Myocyte (in vitro differentiated cells): Measurements from ENCODE around the gene EPHX1. TPM values are rescaled to one million over a fixed set of nuclear protein-coding genes. Genes with fewer than 3 reads are reported as not detected.
"Not testable (repeated sequence)": the region's sequence is repeated elsewhere in the genome, so short reads cannot be mapped to it uniquely, and the experiment has no call there.

ENCODE experiments used
- DNase-seq: peaks from one replicate; pipeline ENCODE4 v3.0.0-alpha.2; 2012; ENCODE audit warnings: low read depth
- total RNA-seq: library from RNA; depleted of rRNA; stranded (reverse); fragments of >200 nt; gene quantifications from 2 replicates; pipeline ENCODE4 v1.2.3, GENCODE V29; 2014

Gene EPHX1
- total RNA-seq, 1 donor from 2014 or later: 24.1 TPM

DNA sequence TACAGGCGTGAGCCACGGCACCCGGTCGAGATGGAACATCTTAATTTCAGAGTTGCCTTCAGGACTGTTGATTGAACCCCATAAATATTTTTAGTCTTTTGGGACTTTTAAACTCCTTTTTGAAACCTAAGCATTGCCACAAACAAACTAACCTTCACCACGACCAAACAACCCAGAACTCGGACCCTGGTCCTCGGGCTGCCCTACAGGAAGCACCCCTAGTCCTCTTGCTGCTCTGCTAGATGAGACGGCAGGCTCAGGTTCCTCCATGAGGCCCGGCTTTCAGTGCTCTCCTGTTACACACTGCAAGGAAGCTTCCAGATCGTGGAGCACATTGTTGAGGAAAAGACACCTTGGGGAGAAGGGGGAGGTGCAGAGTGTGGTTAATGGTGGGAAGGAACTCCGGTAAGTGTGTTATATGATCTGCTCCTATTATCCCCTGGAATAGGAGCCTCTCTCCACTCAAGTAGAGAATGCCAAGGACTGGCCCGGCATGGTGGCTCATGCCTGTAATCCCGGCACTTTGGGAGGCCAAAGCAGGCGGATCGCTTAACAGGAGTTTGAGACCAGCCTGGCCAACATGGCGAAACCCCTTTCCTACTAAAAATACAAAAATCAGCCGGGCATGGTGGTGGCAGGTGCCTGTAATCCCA is 5.7 kb downstream of the EPHX1 start:
- peak; percentile 32 for DNase-seq

DNA sequence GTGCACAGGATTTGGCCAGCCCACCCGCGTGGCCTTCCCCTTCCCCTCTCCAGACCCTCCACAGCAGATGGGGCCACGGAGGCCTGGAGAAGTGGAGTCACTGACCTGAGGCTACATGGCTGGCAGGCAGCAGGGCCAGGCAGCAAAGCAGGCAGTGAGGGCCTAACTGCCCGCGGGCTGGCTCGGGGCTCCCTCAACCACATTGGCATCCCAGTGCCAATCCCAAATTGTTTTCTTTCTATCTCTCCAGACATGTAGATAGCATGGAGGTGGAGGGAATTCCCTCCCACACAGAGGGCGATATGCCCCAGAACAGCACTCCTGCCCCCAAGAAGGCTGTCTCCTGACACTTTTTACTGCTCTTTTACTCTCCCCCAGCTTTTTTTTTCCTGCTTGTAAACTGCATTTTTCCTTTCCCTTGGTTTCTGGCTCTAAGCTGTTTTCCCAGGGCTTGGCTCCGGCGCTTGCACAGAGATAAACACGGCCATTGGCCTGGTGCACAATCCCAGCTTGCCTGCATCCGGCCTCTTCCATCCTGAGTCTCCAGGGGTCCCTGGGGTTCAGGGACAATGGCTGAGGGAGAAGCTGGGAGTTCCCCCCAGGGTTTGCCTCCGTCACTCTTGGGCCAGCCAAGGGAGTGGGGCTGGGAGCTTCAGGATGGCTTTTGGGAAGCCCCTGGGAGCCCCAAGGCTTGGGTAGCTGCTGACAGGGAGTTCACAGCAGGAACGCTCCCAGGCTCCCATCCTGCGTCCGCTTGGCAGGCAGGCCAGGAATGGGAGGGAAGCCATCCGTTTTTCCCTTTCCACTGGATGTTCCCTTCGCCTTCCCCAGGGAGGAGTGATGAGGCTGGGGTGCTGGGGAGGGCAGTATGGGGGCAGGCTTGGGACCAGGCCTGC is 7.0 kb downstream of the EPHX1 start:
- DNase-seq: peak; percentile 62

DNA sequence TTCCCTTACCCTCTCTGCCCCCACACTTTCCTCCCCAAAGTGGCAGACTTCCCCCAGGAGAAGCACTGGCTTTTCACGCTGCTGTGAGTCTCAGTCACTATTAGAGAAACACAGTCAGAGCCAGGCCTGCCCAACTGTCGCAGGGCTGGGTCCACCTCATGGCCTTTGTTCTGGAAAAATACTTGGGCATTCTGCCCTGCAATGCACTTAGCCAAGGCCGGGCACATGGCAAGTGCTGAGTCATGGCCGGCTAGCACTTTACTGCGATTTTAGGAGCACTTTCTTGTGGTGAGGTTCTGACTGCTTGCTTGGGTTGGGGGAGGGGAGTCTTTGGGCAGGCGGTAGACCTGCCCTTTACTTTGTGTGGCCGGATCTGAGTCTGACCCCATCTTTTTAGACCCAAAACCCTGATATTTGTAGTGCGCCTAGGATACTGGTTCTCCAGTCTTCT is 7.7 kb downstream of the EPHX1 start:
- peak; percentile 97 for DNase-seq

DNA sequence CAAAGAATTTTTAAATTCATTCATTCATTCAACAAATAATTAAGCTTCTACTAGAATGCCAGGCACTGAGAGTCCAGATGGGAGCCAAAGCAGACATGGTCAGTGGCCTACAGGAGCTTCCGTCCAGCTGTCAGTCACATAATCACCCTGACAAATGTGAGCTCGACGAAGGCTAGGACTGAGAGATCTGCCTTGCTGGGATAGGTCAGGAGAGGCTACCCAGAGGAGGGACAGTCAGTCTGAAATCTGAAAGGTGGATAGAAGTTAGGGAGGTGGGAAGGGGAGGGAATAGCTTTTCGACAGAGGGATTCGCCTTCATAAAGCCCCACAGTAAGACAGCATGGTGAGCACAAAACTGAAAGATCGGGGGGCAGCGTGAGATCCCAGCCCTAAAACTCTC is 8.3 kb downstream of the EPHX1 start:
- peak; percentile 51 for DNase-seq

DNA sequence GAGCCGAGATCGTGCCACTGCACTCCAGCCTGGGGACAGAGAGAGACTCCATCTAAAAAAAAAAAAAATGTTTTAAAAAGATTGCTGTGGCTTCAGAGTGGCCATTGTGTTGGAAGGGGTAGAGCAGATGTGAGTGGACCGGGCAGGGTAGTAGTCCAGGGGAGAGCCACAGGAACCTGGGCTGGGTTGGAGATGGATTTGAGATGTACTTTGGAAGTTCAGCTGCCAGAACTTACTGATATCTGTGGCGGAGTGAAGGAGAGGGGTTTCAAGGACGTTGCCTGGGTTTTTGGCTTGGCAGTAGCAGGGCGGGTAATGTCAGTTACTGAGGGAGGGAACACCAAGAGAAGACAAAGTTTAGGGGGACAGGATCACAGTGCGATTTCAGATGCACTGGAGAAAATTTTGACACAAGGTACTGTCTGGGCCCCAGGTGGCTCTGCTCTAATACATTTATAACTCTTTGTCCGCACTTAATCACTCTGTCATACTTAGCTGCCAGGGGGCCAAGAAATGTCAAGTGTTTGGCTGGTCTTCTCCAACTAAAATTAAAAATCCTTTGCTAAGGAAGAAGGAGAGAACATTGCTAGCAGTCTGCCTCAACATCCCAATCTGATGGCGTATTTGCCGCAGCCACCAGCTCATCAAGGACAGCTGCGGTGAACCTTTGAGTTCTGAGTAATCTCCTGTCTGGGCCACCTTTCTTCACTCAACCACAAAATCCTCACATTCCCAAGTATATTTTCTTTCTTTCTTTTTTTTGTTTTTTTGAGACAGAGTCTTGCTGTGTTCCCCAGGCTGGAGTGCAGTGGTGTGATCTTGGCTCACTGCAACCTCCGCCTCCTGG is 9.6 kb downstream of the EPHX1 start:
- no peak for DNase-seq

DNA sequence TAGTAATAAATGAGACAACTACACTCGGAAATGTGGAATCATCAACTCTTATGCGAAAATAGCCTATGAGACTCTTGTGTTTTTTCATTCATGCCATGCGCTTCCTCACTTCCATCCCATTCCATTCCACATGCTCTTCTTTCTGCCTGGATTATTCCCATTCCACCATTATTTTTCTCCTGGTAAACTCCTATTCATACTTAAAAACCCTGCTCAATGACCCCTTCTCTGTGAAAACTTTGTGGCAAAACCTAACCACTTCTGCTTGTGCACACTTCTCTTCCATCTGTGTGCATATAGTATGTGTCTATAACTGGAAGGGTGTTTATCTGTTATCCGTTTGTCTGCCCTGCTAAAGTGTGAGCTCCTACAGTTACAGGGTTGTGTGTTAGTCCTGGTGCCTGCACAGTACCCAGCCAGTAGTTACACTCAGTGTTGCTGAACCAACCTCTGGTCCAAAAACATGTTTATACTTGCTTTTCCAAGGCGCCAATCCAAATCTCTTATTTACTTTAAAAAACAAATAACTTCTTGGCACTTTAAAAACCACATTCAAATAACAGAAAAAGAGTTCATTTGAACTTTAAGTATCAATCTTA is 10.7 kb downstream of the EPHX1 start:
- DNase-seq: no peak

DNA sequence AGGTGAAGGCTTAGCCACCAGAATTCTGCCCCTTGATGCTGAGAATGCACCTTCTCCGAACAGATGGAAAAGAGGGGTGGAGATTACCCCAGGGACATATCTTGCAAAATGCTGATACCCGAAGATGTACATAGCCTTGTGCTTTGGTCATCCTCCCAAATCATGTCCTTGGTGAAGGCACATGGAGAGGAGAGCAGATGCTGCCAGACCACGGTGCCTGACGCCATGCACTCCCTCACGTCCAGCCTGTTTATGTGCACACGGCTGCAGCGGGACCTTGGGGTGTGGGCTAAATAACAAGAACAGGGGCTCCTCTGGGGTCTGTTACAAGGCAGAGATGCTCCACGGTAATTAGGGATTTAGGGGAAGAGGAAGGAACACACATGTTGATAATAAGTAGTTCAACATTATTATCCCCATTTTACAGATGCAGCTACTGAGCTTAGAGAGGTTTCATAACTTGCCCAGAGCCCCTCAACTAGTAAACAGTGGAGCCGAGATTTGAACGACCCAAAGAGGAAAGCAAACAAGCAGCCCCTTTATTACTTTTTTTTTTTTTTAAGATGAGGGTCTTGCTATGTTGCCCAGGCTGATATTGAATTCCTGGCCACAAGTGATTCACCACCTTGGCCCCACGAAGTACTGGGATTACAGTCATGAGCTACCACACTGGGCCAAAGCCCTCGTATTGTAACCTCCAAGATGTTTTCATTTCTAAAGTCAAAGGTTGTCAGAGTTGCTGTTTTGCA is 12.9 kb downstream of the EPHX1 start:
- no peak for DNase-seq

DNA sequence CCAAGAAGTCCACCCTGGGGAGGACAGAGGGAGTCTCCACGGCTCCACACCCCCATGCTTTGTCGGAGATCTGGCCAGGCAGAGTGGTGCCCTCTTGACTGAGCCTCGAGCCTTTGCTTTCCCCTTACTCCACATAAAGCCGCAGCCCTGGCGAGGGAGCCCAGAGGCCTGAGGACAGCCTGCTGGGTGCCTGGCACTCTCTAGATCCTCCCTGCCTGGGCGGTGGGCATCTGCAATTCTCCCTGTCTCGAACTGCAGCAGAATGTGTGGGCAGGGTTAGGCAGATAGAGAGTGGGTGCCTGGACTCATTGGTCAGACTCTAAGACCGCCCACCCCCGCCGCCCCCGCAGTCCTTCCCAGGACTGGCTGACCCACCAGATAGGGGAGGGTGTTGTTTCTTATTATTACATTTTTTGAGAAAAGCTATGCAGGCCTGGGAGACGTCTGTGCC is 13.9 kb downstream of the EPHX1 start:
- no peak for DNase-seq

DNA sequence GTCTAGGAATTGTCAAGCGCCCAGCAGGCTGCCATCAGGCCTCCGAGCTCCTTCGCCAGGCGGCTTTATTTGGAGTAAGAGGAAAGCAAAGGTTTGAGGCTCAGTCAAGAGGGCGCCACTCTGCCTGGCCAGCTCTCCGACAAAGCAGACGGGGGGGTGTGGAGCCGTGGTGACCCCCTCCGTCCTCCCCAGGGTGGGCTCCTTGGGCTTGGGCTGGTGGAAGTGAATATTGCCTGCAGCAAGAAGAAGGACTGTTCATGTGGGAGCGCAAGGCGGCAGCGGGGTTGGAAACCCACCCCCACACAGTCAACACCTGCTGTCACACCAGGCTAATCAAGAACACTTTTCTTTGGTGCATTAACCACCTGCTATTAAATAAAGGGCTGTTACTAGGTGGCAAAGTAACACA is 14.6 kb downstream of the EPHX1 start:
- DNase-seq: no peak

DNA sequence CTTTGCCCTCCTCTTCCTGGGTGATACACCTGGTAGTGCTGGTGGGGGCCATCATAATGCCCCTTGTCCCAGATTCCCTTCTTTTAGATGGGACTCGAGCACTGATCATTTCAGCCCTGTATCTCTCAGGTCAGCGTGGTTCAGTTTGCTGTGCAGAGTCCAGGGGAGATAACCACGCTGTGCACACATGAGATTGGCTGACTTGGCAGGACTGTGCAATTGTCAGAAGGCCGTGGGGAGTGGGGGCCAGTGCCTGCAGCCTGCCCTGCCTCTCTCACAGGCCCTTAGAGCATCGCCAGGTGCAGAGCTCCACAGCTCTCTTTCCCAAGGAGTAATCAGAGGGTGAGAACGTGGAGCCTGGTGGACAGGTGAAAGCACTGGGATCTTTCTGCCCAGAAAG is 15.2 kb downstream of the EPHX1 start:
- no peak for DNase-seq

DNA sequence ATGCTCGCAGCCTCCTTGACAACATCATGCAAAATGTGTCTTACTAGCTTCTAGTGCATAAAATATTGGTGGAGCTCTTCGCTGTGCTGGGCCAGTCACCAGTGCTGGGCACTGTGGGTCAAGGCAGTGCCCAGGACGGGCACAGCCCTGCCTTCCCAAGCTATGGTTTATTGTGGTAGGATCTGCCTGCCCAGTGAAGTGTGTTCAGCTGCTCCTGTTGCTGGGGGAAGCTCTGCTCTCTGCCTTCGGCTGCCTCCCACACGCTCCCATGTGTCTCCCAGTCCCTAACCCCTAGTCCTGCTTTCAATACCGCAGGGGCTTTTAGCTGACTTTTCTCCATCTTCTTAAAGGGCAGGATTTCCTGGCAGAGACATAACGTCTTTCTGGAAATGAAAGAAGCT is 15.7 kb downstream of the EPHX1 start:
- peak; percentile 34 for DNase-seq

DNA sequence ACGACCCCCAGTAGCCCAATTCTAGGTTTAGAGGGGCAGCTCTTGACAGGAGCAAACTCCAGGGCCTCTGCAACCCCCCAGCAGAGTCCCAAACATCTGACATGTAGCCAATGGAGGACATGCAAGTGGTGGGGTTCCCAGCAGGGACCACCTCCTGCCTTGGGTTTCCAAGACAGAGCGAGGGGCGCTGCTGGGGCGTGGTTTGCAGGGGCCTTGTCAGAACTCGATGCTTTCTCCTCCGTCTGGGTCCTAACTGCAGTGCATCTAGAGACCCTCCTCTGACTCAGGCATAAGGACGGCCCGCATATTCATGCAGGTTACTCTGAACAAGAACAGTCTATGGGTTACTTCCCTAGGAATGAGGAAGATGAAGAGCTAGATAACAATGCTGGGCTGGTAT is 17.2 kb downstream of the EPHX1 start:
- DNase-seq: no peak

DNA sequence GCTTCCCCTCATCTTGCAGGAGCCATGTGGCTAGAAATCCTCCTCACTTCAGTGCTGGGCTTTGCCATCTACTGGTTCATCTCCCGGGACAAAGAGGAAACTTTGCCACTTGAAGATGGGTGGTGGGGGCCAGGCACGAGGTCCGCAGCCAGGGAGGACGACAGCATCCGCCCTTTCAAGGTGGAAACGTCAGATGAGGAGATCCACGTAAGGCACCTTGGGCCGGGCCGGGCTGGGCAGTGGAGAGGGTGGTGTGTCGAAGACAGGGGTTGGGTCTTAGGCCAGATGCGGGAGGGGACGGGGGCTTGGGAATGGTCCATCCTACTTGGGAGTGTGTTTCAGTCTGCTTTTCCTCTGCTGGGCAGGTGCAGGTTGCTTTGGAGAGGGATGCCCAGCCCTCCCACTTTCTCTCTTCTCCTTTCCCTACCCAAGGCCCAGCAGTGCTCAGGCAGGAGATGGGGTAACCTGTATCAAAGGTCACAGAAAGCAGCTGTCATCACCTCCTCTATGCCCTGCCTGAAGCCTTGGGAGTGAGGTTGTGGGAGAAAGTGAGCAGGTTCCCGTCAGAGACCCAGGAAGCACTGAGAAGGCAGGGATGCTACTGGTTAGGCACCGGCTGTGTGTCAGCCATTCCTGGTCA is 18.9 kb downstream of the EPHX1 start:
- no peak for DNase-seq

DNA sequence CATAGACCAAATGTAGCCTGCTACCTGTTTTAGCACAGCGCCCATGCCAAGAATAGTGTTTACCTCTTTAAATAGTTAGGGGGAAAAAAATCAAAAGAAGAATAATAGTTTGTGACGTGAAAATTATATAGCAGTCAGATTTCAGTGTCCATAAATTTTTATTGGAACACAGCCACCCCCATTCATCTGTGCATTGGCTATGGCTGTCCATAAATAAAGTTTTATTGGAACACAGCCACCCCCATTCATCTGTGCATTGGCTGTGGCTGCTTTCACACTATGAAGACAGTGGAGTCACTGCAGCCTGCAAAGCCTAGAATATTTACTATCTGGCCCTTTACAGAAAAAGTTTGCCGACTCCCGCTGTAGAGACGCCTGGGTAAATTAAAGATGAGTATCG is 20.9 kb downstream of the EPHX1 start:
- DNase-seq: no peak

DNA sequence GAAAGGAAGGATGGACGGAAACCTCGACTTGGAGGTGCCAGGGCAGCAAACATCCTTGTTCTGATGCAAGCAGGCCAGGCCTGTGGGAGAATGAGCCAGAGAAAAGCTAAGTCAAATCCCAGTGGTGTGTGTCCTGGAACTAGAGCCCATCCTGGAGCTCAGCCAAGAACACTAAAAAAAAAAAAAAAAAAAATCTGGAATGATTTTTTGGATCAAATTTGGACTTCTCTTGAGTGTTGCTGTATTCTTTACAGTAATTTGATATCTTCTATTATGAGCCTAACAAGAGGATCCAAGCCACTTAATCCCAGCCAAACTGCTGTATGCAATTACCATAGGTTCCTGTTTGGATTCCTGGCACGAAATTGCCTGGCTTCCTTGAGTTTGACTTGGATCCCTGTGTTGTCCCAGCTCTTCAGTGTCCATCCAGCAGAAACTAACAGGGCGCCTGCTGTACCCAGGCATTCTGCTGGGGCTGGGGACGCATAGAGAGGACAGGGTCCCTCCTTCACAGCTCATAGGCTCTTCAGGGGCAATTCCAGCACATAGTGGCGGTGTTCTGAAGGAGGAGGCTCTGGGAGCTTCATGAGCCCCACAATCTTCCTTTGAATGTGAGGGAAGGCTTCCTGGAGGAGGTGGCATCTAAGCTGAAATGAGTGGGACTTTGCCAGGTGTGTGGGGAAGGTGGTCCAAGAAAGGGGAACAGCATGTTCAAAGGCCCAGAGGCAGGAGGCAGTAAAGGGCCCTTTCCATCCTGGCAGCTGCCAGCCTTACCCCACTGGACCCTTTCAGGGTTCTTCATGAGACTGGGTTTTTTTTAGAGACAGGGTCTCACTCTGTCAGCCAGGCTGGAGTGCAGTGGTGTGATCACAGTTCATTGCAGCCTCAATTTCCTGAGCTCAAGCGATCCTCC is 24.7 kb downstream of the EPHX1 start:
- DNase-seq: peak; percentile 65

DNA sequence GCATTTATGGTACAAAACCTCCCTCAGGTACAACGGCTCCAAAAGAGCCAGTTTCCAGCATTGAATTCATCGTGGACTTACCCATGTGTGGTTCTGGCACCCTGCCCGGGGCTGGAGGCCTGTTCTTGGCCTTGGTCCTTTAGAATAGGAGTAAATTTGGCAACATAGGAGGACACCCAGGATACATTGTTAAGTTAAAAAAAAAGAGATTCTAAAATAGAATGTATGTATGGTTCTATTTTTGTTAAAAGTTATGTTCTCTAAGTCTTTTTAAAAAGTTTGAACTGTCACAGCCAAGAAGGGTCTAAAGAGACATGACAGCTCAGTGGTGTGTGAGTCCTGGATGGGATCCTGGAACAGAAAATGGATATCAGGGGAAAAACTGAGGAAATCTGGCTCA is 25.9 kb downstream of the EPHX1 start:
- peak; percentile 43 for DNase-seq

DNA sequence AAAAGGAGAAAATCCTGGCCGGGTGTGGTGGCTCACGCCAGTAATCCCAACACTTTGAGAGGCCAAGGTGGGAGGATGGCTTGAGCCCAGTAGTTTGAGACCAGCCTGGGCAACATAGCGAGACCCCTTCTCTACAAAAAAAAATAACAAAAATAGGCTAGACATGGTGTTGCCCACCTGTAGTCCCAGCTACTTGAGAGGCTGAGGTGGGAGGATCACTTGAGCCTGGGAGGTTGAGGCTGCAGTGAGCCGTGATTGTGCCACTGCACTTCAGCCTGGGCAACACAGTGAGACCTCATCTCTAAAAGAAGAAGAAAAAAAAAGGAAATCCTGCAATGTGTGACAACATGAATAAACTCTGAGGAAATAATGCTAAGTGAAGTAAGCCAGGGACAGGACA is 26.4 kb downstream of the EPHX1 start:
- not testable (repeated sequence) for DNase-seq

DNA sequence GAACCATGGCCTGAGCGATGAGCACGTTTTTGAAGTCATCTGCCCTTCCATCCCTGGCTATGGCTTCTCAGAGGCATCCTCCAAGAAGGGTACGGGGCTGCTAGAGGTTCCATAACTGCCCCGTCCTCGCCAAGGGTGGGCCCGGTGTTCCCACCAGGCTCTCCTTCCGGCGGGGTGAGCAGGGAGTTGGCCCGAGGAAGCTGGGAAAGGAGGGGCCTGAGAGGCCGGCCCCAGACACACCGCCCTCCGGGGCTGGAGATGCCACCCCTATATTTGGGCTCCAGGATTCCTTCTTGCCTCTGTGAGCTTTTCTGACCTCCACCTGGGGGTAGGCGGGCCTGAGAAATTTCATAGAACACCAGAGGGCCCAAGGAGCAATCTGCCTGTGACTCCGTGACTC is 28.9 kb downstream of the EPHX1 start:
- DNase-seq: no peak

DNA sequence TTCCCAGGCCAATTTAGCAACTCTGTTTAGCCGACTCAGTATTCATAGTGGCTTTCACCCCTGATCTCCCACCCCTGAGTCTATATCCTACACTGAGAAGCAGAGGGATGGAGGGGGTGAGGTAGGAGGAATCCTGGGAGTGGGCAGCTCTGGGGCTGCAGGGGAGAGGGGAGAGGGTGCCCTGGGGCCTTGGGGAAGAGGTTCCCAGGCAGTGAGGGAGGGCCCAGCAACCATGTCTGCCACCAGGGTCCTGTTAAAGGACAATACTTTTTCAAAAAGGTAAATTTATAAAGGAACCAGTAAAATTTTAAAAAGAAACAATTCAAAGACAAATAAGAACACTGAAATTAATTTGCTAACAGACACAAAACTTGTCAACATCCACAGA is 30.3 kb downstream of the EPHX1 start:
- DNase-seq: no peak
